HepG2 (cell line): ENCODE data around the gene KCNAB2. TPM values are rescaled to one million over a fixed set of nuclear protein-coding genes. Genes with fewer than 3 reads are reported as not detected.
A peak's percentile ranks its signal among the peaks of the same experiment; 100 is the strongest.

ENCODE experiments used
- ETV5 ChIP-seq: IDR thresholded peaks from 2 replicates; pipeline ENCODE4 v1.6.1; 2018; ENCODE audit warnings: missing biosample characterization, missing genetic modification reagents, inconsistent platforms, borderline replicate concordance
- EZH2 ChIP-seq: conservative IDR thresholded peaks from 2 replicates; pipeline ENCODE4 v1.6.1; 2012; ENCODE audit warnings: mild to moderate bottlenecking, low read depth, low read length, moderate library complexity
- FOXK1 ChIP-seq: sonication (generic); formaldehyde crosslinking; IDR thresholded peaks from 2 replicates; pipeline ENCODE4 v1.4.0; 2020; ENCODE audit warnings: low read depth, missing genetic modification reagents, borderline replicate concordance
- HBP1 ChIP-seq: IDR thresholded peaks from 2 replicates; pipeline ENCODE4 v1.6.1; 2016; ENCODE audit warnings: low read depth, control low read depth
- POLR2G ChIP-seq: fragments of 200-400 bp; formaldehyde crosslinking; IDR thresholded peaks from 2 replicates; pipeline ENCODE4 v1.6.1; 2018; ENCODE audit warnings: mild to moderate bottlenecking, low read depth, low read length, moderate library complexity
- PRDM4 ChIP-seq: sonication (generic); formaldehyde crosslinking; IDR thresholded peaks from 2 replicates; pipeline ENCODE4 v1.9.0; 2021; ENCODE audit warnings: missing genetic modification reagents, borderline replicate concordance
- SNAPC4 ChIP-seq: sonication (generic); formaldehyde crosslinking; IDR thresholded peaks from 2 replicates; pipeline ENCODE4 v1.4.0; 2020; ENCODE audit warnings: mild to moderate bottlenecking, missing genetic modification reagents
- ZEB1 ChIP-seq: IDR thresholded peaks from 2 replicates; pipeline ENCODE4 v1.6.1; 2012; ENCODE audit warnings: mild to moderate bottlenecking, low read depth, inconsistent platforms; ENCODE audit not compliant: insufficient replicate concordance
- ZFP41 ChIP-seq: sonication (generic); formaldehyde crosslinking; IDR thresholded peaks from 2 replicates; pipeline ENCODE4 v1.4.0; 2020; ENCODE audit warnings: mild to moderate bottlenecking, missing genetic modification reagents, borderline replicate concordance
- ZKSCAN5 ChIP-seq: sonication (generic); formaldehyde crosslinking; IDR thresholded peaks from 2 replicates; pipeline ENCODE4 v1.5.1; 2020; ENCODE audit warnings: mild to moderate bottlenecking, missing genetic modification reagents
- ZNF235 ChIP-seq: sonication (generic); formaldehyde crosslinking; IDR thresholded peaks from 2 replicates; pipeline ENCODE4 v1.8.1; 2023; ENCODE audit warnings: mild to moderate bottlenecking, missing genetic modification reagents, borderline replicate concordance
- ZNF646 ChIP-seq: sonication (generic); formaldehyde crosslinking; IDR thresholded peaks from 2 replicates; pipeline ENCODE4 v1.9.0; 2021; ENCODE audit warnings: mild to moderate bottlenecking, missing genetic modification reagents
- polyA plus RNA-seq, 8 experiments: library from polyadenylated mRNA; depleted of rRNA in 3 of 8; stranded (reverse) in 7 of 8; unstranded in 1 of 8; fragments of >200 nt; fragmentation: Illumina TruSeq in 4 of 8; extraction: Trizol in 4 of 8; gene quantifications; 2 replicates each; pipeline versions ENCODE4 v1.2.1 to v1.2.3, GENCODE V29; 2011 to 2016; ENCODE audit warnings: low read depth in 4 of 8, missing spikeins in 1 of 8, mixed read lengths in 1 of 8; ENCODE audit not compliant: insufficient read depth in 1 of 8
- total RNA-seq, 5 experiments: library from RNA; depleted of rRNA; stranded (reverse); fragments of >200 nt; fragmentation: Illumina TruSeq; extraction: Trizol; gene quantifications; 2 replicates each; pipeline ENCODE4 v1.2.3, GENCODE V29; 2016; ENCODE audit warnings: low read depth in 1 of 5

Gene KCNAB2
- total and polyA plus RNA-seq, 2 of the 13 experiments (the other 11 are each of a cell fraction or from before 2014, with no cell fraction given): 6.2 to 8.8 TPM

GRCh38 chr1:6026095-6026809 lies 19.4 kb upstream of the KCNAB2 start (continued):
- peak; percentile 20; the same call in 1 of the 2 replicates for TF ChIP-seq FOXK1 (CRISPR knock-in tag)
- TF ChIP-seq ZFP41 (CRISPR knock-in tag): no peak
- TF ChIP-seq SNAPC4 (CRISPR knock-in tag): no peak
- TF ChIP-seq ZEB1: no peak
- no peak for TF ChIP-seq ZKSCAN5 (CRISPR knock-in tag)
- TF ChIP-seq PRDM4: no peak
- no peak for TF ChIP-seq HBP1 (CRISPR knock-in tag)
- TF ChIP-seq EZH2: no peak
- TF ChIP-seq ETV5 (CRISPR knock-in tag): peak; percentile 51
- peak; percentile 77 for TF ChIP-seq POLR2G
- no peak for TF ChIP-seq ZNF646 (CRISPR knock-in tag)
- no peak for TF ChIP-seq ZNF235 (CRISPR knock-in tag)
